Common myeloid progenitor, CD34-positive (primary cell): Measurements from ENCODE around the gene TTC33.
A peak's percentile ranks its signal among the peaks of the same experiment; 100 is the strongest.

ENCODE experiments used
- CTCF ChIA-PET: fragments of 350-600 bp; sonication (Branson Sonifier 250); formaldehyde crosslinking; loops from one replicate; lab custom pipeline; 2021; ENCODE audit warnings: antibody characterized with exemption; lab: Charles Lee
- POLR2A ChIA-PET: fragments of 350-600 bp; sonication (Branson Sonifier 250); formaldehyde crosslinking; loops from one replicate; lab custom pipeline; 2021; ENCODE audit warnings: antibody characterized with exemption; lab: Charles Lee
- DNase-seq, 3 donors: peaks; one replicate each; pipeline versions ENCODE4 v3.0.0 to v3.0.0-alpha.2; 2013
- H3K27ac ChIP-seq, 2 experiments: 1 replicate in 1 of 2; 2 replicates in 1 of 2; pipeline ENCODE4 v1.7.0; 2013; ENCODE audit warnings: inconsistent platforms in 2 of 2, low read length in 2 of 2, mild to moderate bottlenecking in 2 of 2, low read depth in 1 of 2, moderate library complexity in 1 of 2; ENCODE audit not compliant: severe bottlenecking in 2 of 2, insufficient read depth in 1 of 2, poor library complexity in 1 of 2
- H3K27me3 ChIP-seq, 5 experiments: replicated peaks in 2 of 5; 1 replicate in 3 of 5; 2 replicates in 2 of 5; pipeline versions ENCODE4 v1.6.1 to v1.7.0; 2013; ENCODE audit warnings: low read length in 4 of 5, mild to moderate bottlenecking in 2 of 5, moderate library complexity in 2 of 5, inconsistent platforms in 1 of 5; ENCODE audit not compliant: insufficient read depth in 5 of 5, control insufficient read depth in 4 of 5
- H3K36me3 ChIP-seq, 4 experiments: 1 replicate in 2 of 4; 2 replicates in 2 of 4; pipeline versions ENCODE4 v1.6.1 to v1.7.0; 2013; ENCODE audit warnings: low read length in 3 of 4, control low read depth in 1 of 4, mild to moderate bottlenecking in 1 of 4; ENCODE audit not compliant: control insufficient read depth in 4 of 4, insufficient read depth in 4 of 4
- H3K4me1 ChIP-seq, 4 experiments: 1 replicate in 3 of 4; 2 replicates in 1 of 4; pipeline versions ENCODE4 v1.6.1 to v1.7.1; 2013; ENCODE audit warnings: low read length in 3 of 4, mild to moderate bottlenecking in 3 of 4, control low read depth in 1 of 4, inconsistent platforms in 1 of 4, moderate library complexity in 1 of 4; ENCODE audit not compliant: control insufficient read depth in 4 of 4, insufficient read depth in 4 of 4; ENCODE audit errors: control extremely low read depth in 1 of 4
- H3K4me3 ChIP-seq, 7 experiments: 1 replicate in 4 of 7; 2 replicates in 3 of 7; pipeline versions ENCODE4 v1.5.1 to v1.7.0; 2013; ENCODE audit warnings: mild to moderate bottlenecking in 7 of 7, low read length in 6 of 7, moderate library complexity in 6 of 7, inconsistent platforms in 2 of 7, low read depth in 2 of 7, control low read depth in 1 of 7; ENCODE audit not compliant: insufficient read depth in 4 of 7, control insufficient read depth in 1 of 7; ENCODE audit errors: extremely low read depth in 1 of 7
- H3K9me3 ChIP-seq, 5 experiments: 1 replicate in 4 of 5; 2 replicates in 1 of 5; pipeline versions ENCODE4 v1.6.1 to v1.7.1; 2013; ENCODE audit warnings: low read length in 4 of 5, mild to moderate bottlenecking in 2 of 5, inconsistent platforms in 1 of 5, low read depth in 1 of 5, moderate library complexity in 1 of 5; ENCODE audit not compliant: control insufficient read depth in 4 of 5, insufficient read depth in 2 of 5; ENCODE audit errors: control extremely low read depth in 1 of 5
- WGBS: methylation state at CpG from one replicate; pipeline ENCODE4 v1.1.5; 2013; ENCODE audit not compliant: insufficient coverage; 5-methylcytosine and 5-hydroxymethylcytosine counted together

The TTC33 gene

GRCh38 chr5:40775846-40776657 lies 20.3 kb upstream of the TTC33 start:
- ChIA-PET POLR2A (no interaction called here), CTCF (interaction anchor here (1.0 to 3.3 kb wide), 8 partner anchors 12 to 65 kb away, joined by 3 to 17 read pairs (median 4); partner anchors contain the start of genes CARD6 and RPL37)
- WGBS, result 90% methylated on average over 6 of the region's 6 CpGs
- Histone ChIP-seq H3K4me1 (peaks cover 0 to 12% (median 8%) of the 10 kb centered on the region in 4 experiments), H3K27ac (peak overlapping the region in 1 of 2 experiments; percentile 47), H3K4me3 (no peak overlapping the region), H3K27me3 (no peaks in the 10 kb centered on the region), H3K9me3 (no peaks in the 10 kb centered on the region), H3K36me3 (peaks cover 18 to 48% (median 25%) of the 10 kb centered on the region in 4 experiments)
- DNase-seq, result peak in 1 of 3 donors; percentile 27

GRCh38 chr5:40775085-40775845 lies 19.5 kb upstream of the TTC33 start:
- WGBS, result no CpG with 5 or more reads among the region's 4 CpGs
- Histone ChIP-seq H3K36me3 (peaks cover 18 to 47% (median 27%) of the 10 kb centered on the region in 4 experiments), H3K27me3 (no peaks in the 10 kb centered on the region), H3K4me1 (peaks cover 0 to 12% (median 8%) of the 10 kb centered on the region in 4 experiments), H3K9me3 (no peaks in the 10 kb centered on the region), H3K27ac (no peak overlapping the region), H3K4me3 (no peak overlapping the region)
- ChIA-PET POLR2A (no interaction called here), CTCF (interaction anchor here (1.0 to 3.3 kb wide), 10 partner anchors 9 to 66 kb away, joined by 3 to 17 read pairs (median 4); partner anchors contain the start of genes CARD6 and RPL37)
- DNase-seq, result no peak

GRCh38 chr5:40774623-40775022 lies 18.9 kb upstream of the TTC33 start:
- Histone ChIP-seq H3K27ac (no peak overlapping the region), H3K27me3 (no peaks in the 10 kb centered on the region), H3K9me3 (no peaks in the 10 kb centered on the region), H3K36me3 (peaks cover 18 to 49% (median 29%) of the 10 kb centered on the region in 4 experiments), H3K4me3 (no peak overlapping the region), H3K4me1 (peaks cover 0 to 12% (median 5%) of the 10 kb centered on the region in 4 experiments)
- ChIA-PET POLR2A (no interaction called here), CTCF (interaction anchor here (1.0 to 3.3 kb wide), 9 partner anchors 10 to 67 kb away, joined by 3 to 17 read pairs (median 4); partner anchors contain the start of genes CARD6 and RPL37)
- no CpG with 5 or more reads among the region's 1 CpG for WGBS
- DNase-seq, result peak; percentile 21 to 57 (median 51)

- H3K27me3 ChIP-seq, result no peaks in the 10 kb centered on the region
- POLR2A ChIA-PET, result interaction anchor here (0.9 kb wide), 1 partner anchor 28 kb away, joined by 4 read pairs; the partner anchor contains the start of gene PRKAA1
- no CpG with 5 or more reads among the region's 5 CpGs for WGBS
These were observed 15.0 kb upstream of the TTC33 start for GRCh38 chr5:40770764-40771163.

GRCh38 chr5:40762705-40763104 lies 6.9 kb upstream of the TTC33 start:
- POLR2A ChIA-PET, result no interaction called here
- no peaks in the 10 kb centered on the region for H3K27me3 ChIP-seq
- no peaks in the 10 kb centered on the region for H3K9me3 ChIP-seq
- no peaks in the 10 kb centered on the region for H3K4me1 ChIP-seq
- no peak overlapping the region for H3K4me3 ChIP-seq
- no peak for DNase-seq
- CTCF ChIA-PET, result no interaction called here
- peaks cover 21 to 61% (median 40%) of the 10 kb centered on the region in 4 experiments for H3K36me3 ChIP-seq
- H3K27ac ChIP-seq, result no peak overlapping the region
- WGBS, result 80% methylated on average over 1 of the region's 2 CpGs

More at GRCh38 chr5:40770764-40771163, 15.0 kb upstream of the TTC33 start:
- Histone ChIP-seq H3K36me3 (peaks cover 18 to 68% (median 41%) of the 10 kb centered on the region in 4 experiments), H3K27ac (no peak overlapping the region), H3K4me1 (peaks cover 0 to under 1% (median 0%) of the 10 kb centered on the region in 4 experiments), H3K4me3 (no peak overlapping the region), H3K9me3 (no peaks in the 10 kb centered on the region)
- DNase-seq, result no peak
- CTCF ChIA-PET, result interaction anchor here (0.8 to 1.2 kb wide), 3 partner anchors 13 to 108 kb away, joined by 3 read pairs; no protein-coding TSS in a partner anchor

GRCh38 chr5:40757400-40757799 lies 1.6 kb upstream of the TTC33 start:
- Histone ChIP-seq H3K4me3 (no peak overlapping the region), H3K27me3 (no peaks in the 10 kb centered on the region), H3K27ac (no peak overlapping the region), H3K9me3 (no peaks in the 10 kb centered on the region), H3K36me3 (peaks cover 2 to 16% (median 4%) of the 10 kb centered on the region in 4 experiments), H3K4me1 (peaks cover 5 to 10% (median 9%) of the 10 kb centered on the region in 4 experiments)
- ChIA-PET CTCF (interaction anchor here (0.9 to 1.6 kb wide), 3 partner anchors 14 to 20 kb away, joined by 3 read pairs; no protein-coding TSS in a partner anchor), POLR2A (interaction anchor here (0.6 kb wide), 1 partner anchor 1684 kb away, joined by 3 read pairs; no protein-coding TSS in a partner anchor)
- no peak for DNase-seq
- 100% methylated on average over 2 of the region's 2 CpGs for WGBS
